Vein endothelial cell (primary cell): ENCODE data around the gene NCKIPSD. TPM values are rescaled to one million over a fixed set of nuclear protein-coding genes. Genes with fewer than 3 reads are reported as not detected.

Experiments used
- small RNA-seq: library from RNA; depleted of rRNA; stranded (forward); fragments of <200 nt; gene quantifications from one replicate; pipeline ENCODE3, GENCODE V24; 2012
- total RNA-seq: library from RNA; depleted of rRNA; stranded (reverse); fragments of >200 nt; gene quantifications from 2 replicates; pipeline ENCODE4 v1.2.3, GENCODE V29; 2012

NCKIPSD gene
- 9.6 and 13.4 TPM in 2 replicates for total RNA-seq

DNA sequence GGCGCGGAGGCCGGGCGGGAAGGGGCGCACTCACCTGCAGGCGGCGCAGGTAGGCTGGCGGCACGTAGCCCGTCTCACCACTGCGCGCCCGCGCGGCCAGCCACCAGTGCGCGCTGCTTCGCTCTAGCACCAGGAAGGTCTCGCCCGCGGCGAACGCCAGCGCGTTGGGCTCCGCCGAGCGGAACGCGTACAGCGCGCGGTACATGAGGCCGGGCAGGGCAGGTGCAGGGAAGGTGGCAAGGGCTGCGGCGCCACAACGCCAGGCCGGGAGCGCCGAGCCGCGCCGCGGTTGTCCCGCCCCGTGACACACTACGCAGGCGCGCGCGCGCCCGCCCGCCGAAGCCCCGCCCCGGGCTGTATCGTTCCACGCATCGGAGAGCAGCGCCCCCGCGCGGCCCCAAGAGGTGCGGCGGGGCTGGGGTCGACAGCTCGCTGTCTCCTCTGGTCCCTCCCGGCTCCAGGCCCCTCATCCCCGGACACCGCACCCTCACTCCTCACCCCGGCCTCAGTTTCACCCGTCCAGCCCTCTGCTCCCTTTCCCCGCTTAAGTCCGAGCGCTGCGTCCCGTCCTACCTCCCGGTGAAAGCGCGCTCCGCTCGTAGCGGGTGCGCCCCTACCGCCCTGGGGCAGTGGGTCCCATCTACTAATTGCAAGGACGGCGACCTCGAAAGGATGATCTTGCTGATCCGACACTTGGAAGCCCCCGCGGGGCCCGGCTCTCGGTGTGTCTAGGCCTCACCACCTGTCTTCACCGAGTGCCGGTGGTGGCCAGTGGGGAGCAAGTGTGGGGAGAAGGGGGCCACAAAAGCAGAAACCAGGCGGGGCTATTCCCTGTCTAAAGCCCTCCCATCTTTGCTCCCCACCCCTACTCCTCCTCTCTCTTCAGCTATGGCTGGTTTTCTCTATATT lies at the start of gene NCKIPSD:
Gene NCKIPSD (minus strand): TSS at position 313 of the 909 bp plus-strand sequence. CDS start 108 bp downstream, at position 205.

DNA sequence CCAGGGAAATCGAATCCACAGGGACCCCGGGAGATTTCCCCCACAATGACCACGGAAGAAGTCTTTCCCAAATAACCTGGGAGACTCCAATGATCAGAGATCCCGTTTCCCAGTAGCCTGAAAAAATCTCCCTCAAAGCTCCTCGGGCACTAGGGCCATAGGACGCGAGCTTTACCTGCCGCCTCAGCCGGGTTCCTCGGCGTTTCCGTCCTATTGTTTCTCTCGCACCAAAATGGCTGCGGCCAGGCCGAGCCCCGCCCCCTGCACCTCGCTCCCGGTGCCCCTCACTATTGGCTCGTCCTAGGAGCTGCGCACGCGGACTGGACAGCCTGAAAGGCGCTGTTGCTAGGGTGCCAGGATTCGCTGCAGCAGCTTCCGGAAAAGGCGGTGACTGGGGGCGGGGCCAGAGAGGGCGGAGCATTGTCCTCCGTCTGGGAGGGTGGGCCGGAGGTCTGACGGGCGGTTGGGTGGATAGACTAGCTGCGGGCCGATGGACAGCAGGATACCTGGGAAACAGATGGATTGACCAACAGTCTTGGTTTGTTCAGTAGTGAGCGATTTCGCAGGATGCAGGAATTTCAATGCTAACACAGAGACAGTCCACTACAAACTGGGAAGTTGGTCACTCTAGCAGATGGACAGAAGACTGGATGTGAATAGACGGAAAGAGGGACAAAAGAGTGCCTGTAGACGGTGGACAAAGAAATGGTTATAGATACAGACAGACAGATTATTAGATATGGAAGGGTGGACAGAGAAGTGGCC lies 31.4 kb upstream of the NCKIPSD start, which contains the start of gene IP6K2:
Gene IP6K2 (minus strand): TSS at position 240 of the 765 bp plus-strand sequence. CDS start 21,930 bp downstream, outside the sequence.

GRCh38 chr3:48662753-48663488 lies 22.8 kb downstream of the NCKIPSD start, which contains the start of gene CELSR3:
TSS of gene CELSR3 (minus strand) at chr3:48662886. CDS start at chr3:48662634, 252 bp downstream.

GRCh38 chr3:48635222-48636021 lies 50.3 kb downstream of the NCKIPSD start, which contains the start of gene SLC26A6:
TSS of gene SLC26A6 (minus strand) at chr3:48635461. CDS start at chr3:48635393, 68 bp downstream.

Small RNA genes lying within 50 kb of the gene (small RNA-seq; reads per million reads assigned to genes)
- gene AC141002.1, result not detected

Other genes with a start within 250 kb of the NCKIPSD start
- gene CCDC51, start 245.8 kb downstream of the NCKIPSD start, total RNA-seq, result 11.8 and 13.3 TPM in 2 replicates
- 200 and 203 TPM in 2 replicates for gene TMA7, start 245.7 kb downstream of the NCKIPSD start, total RNA-seq
- gene ATRIP, start 239.2 kb downstream of the NCKIPSD start, total RNA-seq, result 8.2 and 11.4 TPM in 2 replicates
- gene SHISA5, start 181.7 kb downstream of the NCKIPSD start, total RNA-seq, result 129 and 145 TPM in 2 replicates
- gene PFKFB4, start 129.1 kb downstream of the NCKIPSD start, total RNA-seq, result 2.9 and 4.9 TPM in 2 replicates
- not detected in 2 replicates for gene UCN2, start 122.1 kb downstream of the NCKIPSD start, total RNA-seq
- gene COL7A1, start 90.6 kb downstream of the NCKIPSD start, total RNA-seq, result under 0.01 and 0.19 TPM in 2 replicates
- gene UQCRC1, start 76.3 kb downstream of the NCKIPSD start, total RNA-seq, result 290 and 321 TPM in 2 replicates
- not detected in 2 replicates for gene TMEM89, start 64.1 kb downstream of the NCKIPSD start, total RNA-seq
- gene SLC26A6, start 50.5 kb downstream of the NCKIPSD start, total RNA-seq, result 16.0 and 20.4 TPM in 2 replicates
- 0.65 and 0.76 TPM in 2 replicates for gene CELSR3, start 23.0 kb downstream of the NCKIPSD start, total RNA-seq
- gene IP6K2, start 31.3 kb upstream of the NCKIPSD start, total RNA-seq, result 58.8 and 67.6 TPM in 2 replicates
- gene PRKAR2A, start 162.0 kb upstream of the NCKIPSD start, total RNA-seq, result 58.5 and 71.6 TPM in 2 replicates
- gene SLC25A20, start 213.0 kb upstream of the NCKIPSD start, total RNA-seq, result 14.4 and 15.2 TPM in 2 replicates
- 70.8 and 74.8 TPM in 2 replicates for gene ARIH2, start 232.9 kb upstream of the NCKIPSD start, total RNA-seq